Thyroid gland (tissue), 4 donors: ENCODE data around the gene APBB2.

Source experiments
- CTCF ChIP-seq, 6 experiments: fragments of 200-600 bp in 3 of 6; fragments of 450-650 bp in 3 of 6; sonication (generic) in 3 of 6; IDR thresholded peaks; one replicate each; pipeline ENCODE4 v1.5.1; 2016 to 2019; ENCODE audit warnings: antibody characterized with exemption in 6 of 6, mild to moderate bottlenecking in 2 of 6, inconsistent platforms in 1 of 6, moderate library complexity in 1 of 6
- POLR2A ChIP-seq, 2 donors: fragments of 450-650 bp; IDR thresholded peaks; one replicate each; pipeline ENCODE4 v1.6.1; 2017; ENCODE audit warnings: antibody characterized with exemption in 2 of 2, mild to moderate bottlenecking in 2 of 2, moderate library complexity in 1 of 2

- TF ChIP-seq CTCF (IDR thresholded peaks at IDR 0.05) (no peak), POLR2A (IDR thresholded peaks at IDR 0.05) (no peak)
Observed at GRCh38 chr4:41257906-41258305, 43.6 kb upstream of the APBB2 start.
